HL-60 (cell line): Measurements from ENCODE around the gene CBFA2T2.
"Not testable (repeated sequence)": the region's sequence is repeated elsewhere in the genome, so short reads cannot be mapped to it uniquely, and the experiment has no call there.

Experiments
- DNase-seq, 2 experiments: peaks; one replicate each; pipeline ENCODE4 v3.0.0-alpha.2; 2010 to 2020; ENCODE audit warnings: low read depth in 1 of 2, low spot score in 1 of 2
- H3K27ac ChIP-seq: fragments of 250-450 bp; sonication (Bioruptor Pico); replicated peaks from 2 replicates; pipeline ENCODE4 v1.5.1; 2020; ENCODE audit warnings: mild to moderate bottlenecking, moderate library complexity
- H3K27me3 ChIP-seq: fragments of 250-450 bp; sonication (Bioruptor Pico); 2 replicates; pipeline ENCODE4 v1.5.1; 2021; ENCODE audit warnings: mild to moderate bottlenecking, moderate library complexity; ENCODE audit not compliant: insufficient read depth, poor library complexity, severe bottlenecking
- H3K4me3 ChIP-seq: replicated peaks from 2 replicates; pipeline ENCODE4 v1.5.1; 2011; ENCODE audit warnings: mild to moderate bottlenecking, control low read depth, low read length; ENCODE audit not compliant: insufficient read depth
- GABPA ChIP-seq: IDR thresholded peaks from 2 replicates; pipeline ENCODE4 v1.6.1; 2012; ENCODE audit warnings: low read depth
- POLR2AphosphoS5 ChIP-seq: IDR thresholded peaks from 2 replicates; pipeline ENCODE4 v1.6.1; 2012; ENCODE audit warnings: low read depth
- SPI1 ChIP-seq: IDR thresholded peaks from 2 replicates; pipeline ENCODE4 v1.6.1; 2012; ENCODE audit warnings: low read depth, mild to moderate bottlenecking, borderline replicate concordance
- TF ChIP-seq, protein P1 (sequence below): IDR thresholded peaks from 2 replicates; pipeline ENCODE4 v1.6.1; 2012; ENCODE audit warnings: low read depth; ENCODE audit not compliant: insufficient replicate concordance
- TF ChIP-seq, protein P2 (sequence below): IDR thresholded peaks from one replicate; pipeline ENCODE4 v1.5.1; 2011; ENCODE audit warnings: low read length, control low read depth, inconsistent platforms; ENCODE audit not compliant: insufficient read depth

The CBFA2T2 gene

DNA sequence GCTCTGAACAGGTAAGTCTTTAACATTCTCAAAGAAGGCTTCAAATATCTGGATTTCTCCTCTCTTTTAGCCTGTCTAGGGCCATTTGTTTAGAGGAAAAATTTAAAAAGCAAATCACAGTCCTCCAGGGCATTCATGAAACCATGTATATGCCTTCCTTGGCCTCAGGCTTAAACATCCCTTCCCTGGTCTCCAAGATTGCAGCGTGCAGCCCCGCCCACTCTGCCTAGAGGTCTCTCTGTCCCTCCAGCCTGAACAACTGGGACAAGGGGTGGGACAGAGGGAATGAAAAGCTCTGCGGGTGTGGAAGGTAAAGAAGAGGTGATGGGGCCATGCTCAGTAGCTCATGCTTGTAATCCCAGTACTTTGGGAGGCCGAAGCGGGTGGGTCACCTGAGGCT lies 9.8 kb upstream of the CBFA2T2 start:
- TF ChIP-seq, protein P1, sequence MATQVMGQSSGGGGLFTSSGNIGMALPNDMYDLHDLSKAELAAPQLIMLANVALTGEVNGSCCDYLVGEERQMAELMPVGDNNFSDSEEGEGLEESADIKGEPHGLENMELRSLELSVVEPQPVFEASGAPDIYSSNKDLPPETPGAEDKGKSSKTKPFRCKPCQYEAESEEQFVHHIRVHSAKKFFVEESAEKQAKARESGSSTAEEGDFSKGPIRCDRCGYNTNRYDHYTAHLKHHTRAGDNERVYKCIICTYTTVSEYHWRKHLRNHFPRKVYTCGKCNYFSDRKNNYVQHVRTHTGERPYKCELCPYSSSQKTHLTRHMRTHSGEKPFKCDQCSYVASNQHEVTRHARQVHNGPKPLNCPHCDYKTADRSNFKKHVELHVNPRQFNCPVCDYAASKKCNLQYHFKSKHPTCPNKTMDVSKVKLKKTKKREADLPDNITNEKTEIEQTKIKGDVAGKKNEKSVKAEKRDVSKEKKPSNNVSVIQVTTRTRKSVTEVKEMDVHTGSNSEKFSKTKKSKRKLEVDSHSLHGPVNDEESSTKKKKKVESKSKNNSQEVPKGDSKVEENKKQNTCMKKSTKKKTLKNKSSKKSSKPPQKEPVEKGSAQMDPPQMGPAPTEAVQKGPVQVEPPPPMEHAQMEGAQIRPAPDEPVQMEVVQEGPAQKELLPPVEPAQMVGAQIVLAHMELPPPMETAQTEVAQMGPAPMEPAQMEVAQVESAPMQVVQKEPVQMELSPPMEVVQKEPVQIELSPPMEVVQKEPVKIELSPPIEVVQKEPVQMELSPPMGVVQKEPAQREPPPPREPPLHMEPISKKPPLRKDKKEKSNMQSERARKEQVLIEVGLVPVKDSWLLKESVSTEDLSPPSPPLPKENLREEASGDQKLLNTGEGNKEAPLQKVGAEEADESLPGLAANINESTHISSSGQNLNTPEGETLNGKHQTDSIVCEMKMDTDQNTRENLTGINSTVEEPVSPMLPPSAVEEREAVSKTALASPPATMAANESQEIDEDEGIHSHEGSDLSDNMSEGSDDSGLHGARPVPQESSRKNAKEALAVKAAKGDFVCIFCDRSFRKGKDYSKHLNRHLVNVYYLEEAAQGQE: no peak
- TF ChIP-seq POLR2AphosphoS5: no peak
- no peak for TF ChIP-seq GABPA
- Histone ChIP-seq H3K4me3 (no peak overlapping the region), H3K27me3 (no peaks in the 10 kb centered on the region), H3K27ac (no peak overlapping the region)
- no peak for DNase-seq

DNA sequence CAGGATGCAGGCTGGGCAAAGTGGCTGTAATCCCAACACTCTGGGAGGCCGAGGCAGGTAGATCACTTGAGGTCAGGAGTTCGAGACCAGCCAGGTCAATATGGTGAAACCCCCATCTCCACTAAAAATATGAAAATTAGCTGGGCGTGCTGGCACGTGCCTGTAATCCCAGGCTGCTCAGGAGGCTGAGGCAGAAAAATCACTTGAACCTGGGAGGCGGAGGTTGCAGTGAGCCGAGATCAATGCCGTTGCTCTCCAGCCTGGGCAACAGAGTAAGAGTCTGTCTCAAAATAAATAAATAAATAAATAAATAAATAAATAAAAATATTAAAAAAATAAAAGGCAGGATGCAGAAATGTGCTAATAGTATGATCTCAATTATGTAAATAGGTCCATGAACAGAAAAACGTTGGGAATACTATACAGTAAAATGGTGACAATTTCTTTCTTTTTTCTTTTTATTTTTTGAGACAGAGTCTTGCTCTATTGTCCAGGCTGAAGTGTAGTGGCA lies 8.4 kb upstream of the CBFA2T2 start:
- no peak for DNase-seq
- Histone ChIP-seq H3K4me3 (no peak overlapping the region), H3K27ac (no peak overlapping the region), H3K27me3 (no peaks in the 10 kb centered on the region)
- TF ChIP-seq SPI1 (no peak), GABPA (no peak), POLR2AphosphoS5 (no peak)
- TF ChIP-seq, protein P2, sequence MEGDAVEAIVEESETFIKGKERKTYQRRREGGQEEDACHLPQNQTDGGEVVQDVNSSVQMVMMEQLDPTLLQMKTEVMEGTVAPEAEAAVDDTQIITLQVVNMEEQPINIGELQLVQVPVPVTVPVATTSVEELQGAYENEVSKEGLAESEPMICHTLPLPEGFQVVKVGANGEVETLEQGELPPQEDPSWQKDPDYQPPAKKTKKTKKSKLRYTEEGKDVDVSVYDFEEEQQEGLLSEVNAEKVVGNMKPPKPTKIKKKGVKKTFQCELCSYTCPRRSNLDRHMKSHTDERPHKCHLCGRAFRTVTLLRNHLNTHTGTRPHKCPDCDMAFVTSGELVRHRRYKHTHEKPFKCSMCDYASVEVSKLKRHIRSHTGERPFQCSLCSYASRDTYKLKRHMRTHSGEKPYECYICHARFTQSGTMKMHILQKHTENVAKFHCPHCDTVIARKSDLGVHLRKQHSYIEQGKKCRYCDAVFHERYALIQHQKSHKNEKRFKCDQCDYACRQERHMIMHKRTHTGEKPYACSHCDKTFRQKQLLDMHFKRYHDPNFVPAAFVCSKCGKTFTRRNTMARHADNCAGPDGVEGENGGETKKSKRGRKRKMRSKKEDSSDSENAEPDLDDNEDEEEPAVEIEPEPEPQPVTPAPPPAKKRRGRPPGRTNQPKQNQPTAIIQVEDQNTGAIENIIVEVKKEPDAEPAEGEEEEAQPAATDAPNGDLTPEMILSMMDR: no peak
- TF ChIP-seq, protein P1: no peak

DNA sequence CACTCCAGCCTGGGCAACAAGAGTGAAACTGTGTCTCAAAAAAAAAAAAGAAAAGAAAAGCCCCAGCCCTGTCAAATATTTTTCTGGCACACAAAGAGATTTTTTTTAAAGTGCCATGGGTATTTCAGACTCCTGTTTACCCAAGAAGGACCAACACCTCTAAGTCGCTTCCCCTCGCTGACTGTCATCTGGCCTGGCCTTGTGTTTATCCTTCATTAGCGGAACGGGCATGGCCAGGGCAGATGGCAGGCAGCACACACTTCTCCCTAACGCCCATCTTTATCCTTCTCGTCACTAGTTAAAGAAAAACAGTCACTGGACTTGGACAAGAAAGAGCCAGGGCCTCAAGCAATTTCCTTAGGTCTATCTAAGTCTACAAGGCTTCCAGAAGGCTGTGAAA lies 7.3 kb upstream of the CBFA2T2 start:
- Histone ChIP-seq H3K27ac (no peak overlapping the region), H3K27me3 (no peaks in the 10 kb centered on the region), H3K4me3 (no peak overlapping the region)
- DNase-seq: no peak
- no peak for TF ChIP-seq POLR2AphosphoS5
- TF ChIP-seq, protein P2: no peak
- TF ChIP-seq SPI1: no peak
- no peak for TF ChIP-seq GABPA
- TF ChIP-seq, protein P1: no peak

DNA sequence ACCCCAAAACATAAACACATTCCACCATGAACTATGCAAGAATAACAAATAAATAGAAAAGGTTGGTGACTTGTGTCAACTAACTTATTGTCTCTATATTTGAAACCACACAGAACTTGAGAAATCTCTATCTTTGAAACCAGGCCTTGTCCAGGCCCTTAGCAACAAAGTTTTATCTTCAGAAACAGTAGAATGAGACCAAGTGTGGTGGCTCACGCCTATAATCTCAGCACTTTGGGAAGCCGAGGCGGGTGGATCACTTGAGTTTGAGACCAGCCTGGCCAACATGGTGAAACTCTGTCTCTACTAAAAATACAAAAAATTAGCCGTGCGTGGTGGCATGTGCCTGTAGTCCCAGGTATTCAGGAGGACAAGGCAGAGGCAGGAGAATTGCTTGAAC lies 6.7 kb upstream of the CBFA2T2 start:
- not testable (repeated sequence) for H3K27me3 ChIP-seq, H3K4me3 ChIP-seq, H3K27ac ChIP-seq, DNase-seq
